Activated naive CD4-positive, alpha-beta T cell treated with anti-CD3 and anti-CD28 coated beads, Interleukin-2, amount 10 ng/mL, durations not matched to agents 7 days and 5 days (primary cell): ENCODE results near the gene OR7G3.
A peak's percentile ranks its signal among the peaks of the same experiment; 100 is the strongest.

Experiments used
- CTCF ChIA-PET: fragments of 350-600 bp; sonication (Branson Sonifier 250); formaldehyde crosslinking; loops from one replicate; lab custom pipeline; 2021; ENCODE audit warnings: antibody characterized with exemption; lab: Charles Lee
- DNase-seq: peaks from one replicate; pipeline ENCODE4 v3.0.0-alpha.2; 2020
- H3K27ac Mint-ChIP-seq: one replicate; pipeline ENCODE4 v1.8.0; 2021; ENCODE audit warnings: mild to moderate bottlenecking, moderate library complexity, mixed read lengths
- H3K27me3 Mint-ChIP-seq: one replicate; pipeline ENCODE4 v1.8.0; 2021; ENCODE audit warnings: mild to moderate bottlenecking, mixed read lengths
- H3K36me3 Mint-ChIP-seq: one replicate; pipeline ENCODE4 v1.8.0; 2021; ENCODE audit warnings: mixed read lengths
- H3K4me1 Mint-ChIP-seq: one replicate; pipeline ENCODE4 v1.8.0; 2021; ENCODE audit warnings: mixed read lengths
- H3K4me3 Mint-ChIP-seq: one replicate; pipeline ENCODE4 v1.8.0; 2021; ENCODE audit warnings: mild to moderate bottlenecking, moderate library complexity, mixed read lengths
- H3K9me3 Mint-ChIP-seq: one replicate; pipeline ENCODE4 v1.8.0; 2021; ENCODE audit warnings: mixed read lengths

The OR7G3 gene

GRCh38 chr19:9140159-9140874 is 13.6 kb upstream of the OR7G3 start, which contains the start of gene ZNF317:
Gene ZNF317 (plus strand): TSS chr19:9140397. CDS start chr19:9156017, 15,620 bp downstream.
- CTCF ChIA-PET: no interaction called here
- H3K36me3 Mint-ChIP-seq: peaks cover 40% of the 10 kb centered on the region

GRCh38 chr19:9139609-9140158 is 12.9 kb upstream of the OR7G3 start:
- CTCF ChIA-PET: no interaction called here
- no peak for DNase-seq
- Mint-ChIP-seq H3K4me1 (peaks cover 33% of the 10 kb centered on the region), H3K27ac (peak overlapping the region; percentile 92), H3K4me3 (peak overlapping the region; percentile 96), H3K9me3 (peaks cover 13% of the 10 kb centered on the region), H3K27me3 (no peaks in the 10 kb centered on the region), H3K36me3 (peaks cover 34% of the 10 kb centered on the region)

More at GRCh38 chr19:9140159-9140874, 13.6 kb upstream of the OR7G3 start, which contains the start of gene ZNF317:
- H3K27ac Mint-ChIP-seq: peak within 1 kb of the TSS; percentile 92
- H3K4me3 Mint-ChIP-seq: peak within 1 kb of the TSS; percentile 96
- H3K4me1 Mint-ChIP-seq: peaks cover 33% of the 10 kb centered on the region
- H3K9me3 Mint-ChIP-seq: peaks cover 19% of the 10 kb centered on the region
- peak; percentile 96 for DNase-seq
- no peaks in the 10 kb centered on the region for H3K27me3 Mint-ChIP-seq

GRCh38 chr19:9132422-9132821 is 5.7 kb upstream of the OR7G3 start:
- Mint-ChIP-seq H3K4me1 (peaks cover 14% of the 10 kb centered on the region), H3K9me3 (no peaks in the 10 kb centered on the region), H3K27ac (no peak overlapping the region), H3K27me3 (peaks cover 1% of the 10 kb centered on the region), H3K4me3 (no peak overlapping the region), H3K36me3 (no peaks in the 10 kb centered on the region)
- CTCF ChIA-PET: no interaction called here
- DNase-seq: no peak

GRCh38 chr19:9130965-9131364 is 4.2 kb upstream of the OR7G3 start:
- no peak overlapping the region for H3K27ac Mint-ChIP-seq
- CTCF ChIA-PET: no interaction called here

GRCh38 chr19:9128171-9128570 is 1.4 kb upstream of the OR7G3 start:
- peaks cover 10% of the 10 kb centered on the region for H3K4me1 Mint-ChIP-seq
- DNase-seq: no peak
- CTCF ChIA-PET: no interaction called here
- no peak overlapping the region for H3K4me3 Mint-ChIP-seq
- peaks cover 8% of the 10 kb centered on the region for H3K27me3 Mint-ChIP-seq
- no peaks in the 10 kb centered on the region for H3K9me3 Mint-ChIP-seq
- no peak overlapping the region for H3K27ac Mint-ChIP-seq
- no peaks in the 10 kb centered on the region for H3K36me3 Mint-ChIP-seq

More at GRCh38 chr19:9130965-9131364, 4.2 kb upstream of the OR7G3 start:
- Mint-ChIP-seq H3K9me3 (no peaks in the 10 kb centered on the region), H3K4me3 (no peak overlapping the region), H3K4me1 (peaks cover 10% of the 10 kb centered on the region), H3K36me3 (no peaks in the 10 kb centered on the region), H3K27me3 (peaks cover 8% of the 10 kb centered on the region)
- DNase-seq: no peak

GRCh38 chr19:9116547-9116946 is 10.2 kb downstream of the OR7G3 start:
- Mint-ChIP-seq H3K9me3 (no peaks in the 10 kb centered on the region), H3K4me1 (no peaks in the 10 kb centered on the region), H3K27ac (no peak overlapping the region), H3K4me3 (no peak overlapping the region), H3K27me3 (no peaks in the 10 kb centered on the region), H3K36me3 (no peaks in the 10 kb centered on the region)
- CTCF ChIA-PET: no interaction called here
- no peak for DNase-seq

GRCh38 chr19:9115307-9115813 is 11.4 kb downstream of the OR7G3 start, which contains the start of gene OR7G1:
Gene OR7G1 (minus strand): TSS chr19:9115763. CDS start chr19:9115763, 0 bp downstream.
- Mint-ChIP-seq H3K27me3 (no peaks in the 10 kb centered on the region), H3K36me3 (no peaks in the 10 kb centered on the region), H3K4me3 (no peak within 1 kb of the TSS), H3K9me3 (no peaks in the 10 kb centered on the region), H3K27ac (no peak within 1 kb of the TSS), H3K4me1 (no peaks in the 10 kb centered on the region)
- DNase-seq: no peak
- CTCF ChIA-PET: no interaction called here

- Mint-ChIP-seq H3K4me3 (no peak overlapping the region), H3K27me3 (no peaks in the 10 kb centered on the region), H3K36me3 (no peaks in the 10 kb centered on the region), H3K9me3 (no peaks in the 10 kb centered on the region), H3K4me1 (no peaks in the 10 kb centered on the region), H3K27ac (no peak overlapping the region)
- CTCF ChIA-PET: no interaction called here
- DNase-seq: no peak
Observed at GRCh38 chr19:9109959-9110358, 16.8 kb downstream of the OR7G3 start.

GRCh38 chr19:9107375-9107774 is 19.4 kb downstream of the OR7G3 start, which contains the start of gene OR7G2:
Gene OR7G2 (minus strand): TSS chr19:9107475. CDS start chr19:9103243, 4,232 bp downstream.
- H3K36me3 Mint-ChIP-seq: no peaks in the 10 kb centered on the region
- no peak within 1 kb of the TSS for H3K27ac Mint-ChIP-seq
- no peak for DNase-seq
- CTCF ChIA-PET: no interaction called here
- H3K9me3 Mint-ChIP-seq: no peaks in the 10 kb centered on the region
- no peak within 1 kb of the TSS for H3K4me3 Mint-ChIP-seq
- H3K27me3 Mint-ChIP-seq: no peaks in the 10 kb centered on the region
- H3K4me1 Mint-ChIP-seq: no peaks in the 10 kb centered on the region

- H3K4me3 Mint-ChIP-seq: no peak within 1 kb of the TSS
- no peaks in the 10 kb centered on the region for H3K36me3 Mint-ChIP-seq
- peaks cover 8% of the 10 kb centered on the region for H3K27me3 Mint-ChIP-seq
- no peaks in the 10 kb centered on the region for H3K4me1 Mint-ChIP-seq
- DNase-seq: no peak
- H3K27ac Mint-ChIP-seq: no peak within 1 kb of the TSS
- H3K9me3 Mint-ChIP-seq: no peaks in the 10 kb centered on the region
- CTCF ChIA-PET: no interaction called here
Observed at GRCh38 chr19:9086761-9087160, 40.0 kb downstream of the OR7G3 start, which contains the start of gene OR1M1. Gene OR1M1 (plus strand): TSS chr19:9087061. CDS start chr19:9093245, 6,184 bp downstream.

GRCh38 chr19:9078651-9079050 is 48.1 kb downstream of the OR7G3 start:
- no peaks in the 10 kb centered on the region for H3K27me3 Mint-ChIP-seq
- no peak for DNase-seq
- no peaks in the 10 kb centered on the region for H3K36me3 Mint-ChIP-seq
- H3K4me1 Mint-ChIP-seq: peaks cover 5% of the 10 kb centered on the region
- CTCF ChIA-PET: no interaction called here
- no peak overlapping the region for H3K4me3 Mint-ChIP-seq
- H3K9me3 Mint-ChIP-seq: no peaks in the 10 kb centered on the region
- no peak overlapping the region for H3K27ac Mint-ChIP-seq

GRCh38 chr19:9076901-9077300 is 49.8 kb downstream of the OR7G3 start:
- no peaks in the 10 kb centered on the region for H3K9me3 Mint-ChIP-seq
- H3K4me1 Mint-ChIP-seq: peaks cover 5% of the 10 kb centered on the region
- no peak overlapping the region for H3K4me3 Mint-ChIP-seq
- H3K27me3 Mint-ChIP-seq: no peaks in the 10 kb centered on the region
- H3K27ac Mint-ChIP-seq: no peak overlapping the region
- CTCF ChIA-PET: no interaction called here
- no peak for DNase-seq
- H3K36me3 Mint-ChIP-seq: no peaks in the 10 kb centered on the region
